H1 (cell line): ENCODE measurements around the gene RAPGEF1. TPM values are rescaled to one million over a fixed set of nuclear protein-coding genes. Genes with fewer than 3 reads are reported as not detected.

Source experiments
- CTCF ChIA-PET: fragments of 300-600 bp; sonication (Branson Sonifier 250); formaldehyde crosslinking; loops from one replicate; lab custom pipeline; 2021; ENCODE audit not compliant: partially characterized antibody; lab: Charles Lee
- POLR2A ChIA-PET: fragments of 300-600 bp; sonication (Branson Sonifier 250); formaldehyde crosslinking; loops from one replicate; lab custom pipeline; 2021; ENCODE audit warnings: inconsistent platforms; ENCODE audit not compliant: partially characterized antibody; lab: Charles Lee
- DNase-seq, 2 experiments: peaks; one replicate each; pipeline versions ENCODE4 v3.0.0 to v3.0.0-alpha.2; 2010 to 2022; ENCODE audit warnings: low spot score in 2 of 2, low read depth in 1 of 2, mixed read lengths in 1 of 2
- FAIRE-seq: peaks from 2 replicates; lab custom pipeline; 2011; peaks lifted over from hg19 to GRCh38; lab: Jason Lieb, UNC
- H2AFZ ChIP-seq: 2 replicates; pipeline ENCODE4 v1.8.1; 2012; ENCODE audit warnings: low read length, inconsistent platforms
- H2AK5ac ChIP-seq: 2 replicates; pipeline ENCODE4 v1.6.1; 2013; ENCODE audit warnings: low read depth, low read length
- H2BK120ac ChIP-seq: replicated peaks from 2 replicates; pipeline ENCODE3; 2013; ENCODE audit warnings: low read depth, low read length, inconsistent platforms
- H2BK12ac ChIP-seq: 2 replicates; pipeline ENCODE4 v1.6.1; 2013; ENCODE audit warnings: low read depth, low read length
- H2BK15ac ChIP-seq: 2 replicates; pipeline ENCODE4 v1.6.1; 2013; ENCODE audit warnings: low read length
- H2BK20ac ChIP-seq: 2 replicates; pipeline ENCODE4 v1.6.1; 2013; ENCODE audit warnings: low read length
- H2BK5ac ChIP-seq: 2 replicates; pipeline ENCODE4 v1.6.1; 2013; ENCODE audit warnings: low read depth, low read length
- H3K14ac ChIP-seq: 2 replicates; pipeline ENCODE4 v1.6.1; 2013; ENCODE audit warnings: inconsistent platforms; ENCODE audit not compliant: insufficient read length
- H3K18ac ChIP-seq: 2 replicates; pipeline ENCODE4 v1.6.1; 2013; ENCODE audit warnings: low read length; ENCODE audit errors: extremely low read depth
- H3K23ac ChIP-seq: 2 replicates; pipeline ENCODE4 v1.6.1; 2013; ENCODE audit warnings: inconsistent platforms; ENCODE audit not compliant: insufficient read length
- H3K23me2 ChIP-seq: 2 replicates; pipeline ENCODE4 v1.6.1; 2013; ENCODE audit warnings: low read depth, low read length
- H3K27ac ChIP-seq: 2 replicates; pipeline ENCODE4 v1.6.1; 2011; ENCODE audit warnings: low read depth, low read length, inconsistent platforms
- H3K27me3 ChIP-seq, 4 experiments: replicated peaks in 1 of 4; 1 replicate in 1 of 4; 2 replicates in 3 of 4; pipeline versions ENCODE4 v1.6.1 to v1.8.1; 2011 to 2013; ENCODE audit warnings: low read length in 3 of 4, mild to moderate bottlenecking in 3 of 4, inconsistent platforms in 2 of 4, mixed read lengths in 2 of 4, moderate library complexity in 1 of 4; ENCODE audit not compliant: control insufficient read depth in 3 of 4, insufficient read depth in 3 of 4; ENCODE audit errors: extremely low read depth in 1 of 4
- H3K36me3 ChIP-seq, 4 experiments: 2 replicates each; pipeline versions ENCODE4 v1.6.1 to v1.8.1; 2011 to 2013; ENCODE audit warnings: mild to moderate bottlenecking in 4 of 4, low read length in 3 of 4, moderate library complexity in 2 of 4, control low read depth in 1 of 4, inconsistent platforms in 1 of 4; ENCODE audit not compliant: insufficient read depth in 4 of 4, control insufficient read depth in 2 of 4
- H3K4ac ChIP-seq: replicated peaks from 2 replicates; pipeline ENCODE3; 2013; ENCODE audit warnings: low read length, low read depth, mixed read lengths, inconsistent platforms; ENCODE audit not compliant: insufficient read length
- H3K4me1 ChIP-seq, 4 experiments: replicated peaks in 1 of 4; 1 replicate in 1 of 4; 2 replicates in 3 of 4; pipeline versions ENCODE4 v1.6.1 to v1.8.1; 2011 to 2013; ENCODE audit warnings: low read length in 3 of 4, inconsistent platforms in 2 of 4, mixed read lengths in 1 of 4; ENCODE audit not compliant: insufficient read depth in 4 of 4, control insufficient read depth in 3 of 4
- H3K4me2 ChIP-seq, 2 experiments: 2 replicates each; pipeline versions ENCODE4 v1.6.1 to v1.8.1; 2011 to 2013; ENCODE audit warnings: low read depth in 2 of 2, low read length in 2 of 2, control low read depth in 1 of 2, inconsistent platforms in 1 of 2, mild to moderate bottlenecking in 1 of 2; ENCODE audit not compliant: insufficient read depth in 1 of 2
- H3K4me3 ChIP-seq, 4 experiments: fragments of 200-600, 300-600 bp in 1 of 4; sonication (generic), shearing (Covaris generic), sonication (Bioruptor Twin) in 1 of 4; 2 replicates each; pipeline versions ENCODE4 v1.5.1 to v1.8.1; 2011 to 2016; ENCODE audit warnings: low read length in 4 of 4, low read depth in 3 of 4, control low read depth in 2 of 4, inconsistent platforms in 2 of 4, mild to moderate bottlenecking in 2 of 4, mixed read lengths in 1 of 4, moderate library complexity in 1 of 4; ENCODE audit not compliant: insufficient read depth in 2 of 4; ENCODE audit errors: extremely low read depth in 1 of 4
- H3K56ac ChIP-seq: replicated peaks from 2 replicates; pipeline ENCODE3; 2013; ENCODE audit warnings: low read depth, mild to moderate bottlenecking, mixed read lengths, low read length, inconsistent platforms; ENCODE audit not compliant: insufficient read length
- H3K79me1 ChIP-seq: 2 replicates; pipeline ENCODE4 v1.6.1; 2013; ENCODE audit warnings: low read depth, low read length, control low read depth
- H3K79me2 ChIP-seq, 2 experiments: 2 replicates each; pipeline versions ENCODE4 v1.6.1 to v1.8.1; 2012 to 2013; ENCODE audit warnings: low read length in 2 of 2, mild to moderate bottlenecking in 2 of 2, inconsistent platforms in 1 of 2; ENCODE audit not compliant: insufficient read depth in 2 of 2, control insufficient read depth in 1 of 2
- H3K9ac ChIP-seq, 4 experiments: replicated peaks in 1 of 4; 1 replicate in 1 of 4; 2 replicates in 3 of 4; pipeline versions ENCODE4 v1.6.1 to v1.8.1; 2011 to 2013; ENCODE audit warnings: low read depth in 3 of 4, low read length in 3 of 4, control low read depth in 2 of 4, mild to moderate bottlenecking in 2 of 4, moderate library complexity in 2 of 4, inconsistent platforms in 1 of 4; ENCODE audit errors: extremely low read depth in 1 of 4
- H3K9me3 ChIP-seq, 2 experiments: 2 replicates each; pipeline versions ENCODE4 v1.6.1 to v1.8.1; 2012 to 2013; ENCODE audit warnings: mild to moderate bottlenecking in 2 of 2, moderate library complexity in 2 of 2, control low read depth in 1 of 2, inconsistent platforms in 1 of 2, low read depth in 1 of 2, low read length in 1 of 2, mixed read lengths in 1 of 2; ENCODE audit not compliant: insufficient read depth in 2 of 2
- H4K20me1 ChIP-seq, 2 experiments: replicated peaks in 1 of 2; 2 replicates each; pipeline versions ENCODE3 to v1.8.1; 2011 to 2013; ENCODE audit warnings: inconsistent platforms in 2 of 2, low read length in 2 of 2, mild to moderate bottlenecking in 1 of 2; ENCODE audit not compliant: insufficient read depth in 2 of 2, control insufficient read depth in 1 of 2
- H4K5ac ChIP-seq: 2 replicates; pipeline ENCODE4 v1.6.1; 2013; ENCODE audit warnings: low read length, low read depth, mixed read lengths, inconsistent platforms; ENCODE audit not compliant: insufficient read length
- H4K8ac ChIP-seq: 2 replicates; pipeline ENCODE4 v1.8.0; 2013; ENCODE audit warnings: mild to moderate bottlenecking, moderate library complexity, low read length, inconsistent platforms; ENCODE audit not compliant: insufficient read depth; ENCODE audit errors: extremely low read depth
- H4K91ac ChIP-seq: replicated peaks from 2 replicates; pipeline ENCODE3; 2013; ENCODE audit warnings: low read length, mixed read lengths, inconsistent platforms; ENCODE audit not compliant: insufficient read length
- HDAC2 ChIP-seq, 2 experiments: fragments of 300-600 bp in 1 of 2; sonication (generic) in 1 of 2; IDR thresholded peaks; 2 replicates each; pipeline ENCODE4 v1.6.1; 2011 to 2012; ENCODE audit warnings: low read depth in 2 of 2, low read length in 2 of 2, mild to moderate bottlenecking in 2 of 2, moderate library complexity in 2 of 2, borderline replicate concordance in 1 of 2, inconsistent platforms in 1 of 2
- SRF ChIP-seq: IDR thresholded peaks from 2 replicates; pipeline ENCODE4 v1.6.1; 2011; ENCODE audit warnings: mild to moderate bottlenecking, low read depth, low read length, moderate library complexity
- WGBS, 2 experiments: shearing (Covaris generic) in 1 of 2; methylation state at CpG; one replicate each; pipeline versions ENCODE4 v1.1.6 to v1.1.7; 2013 to 2015; ENCODE audit warnings: low lambda C conversion rate in 2 of 2, mixed read lengths in 2 of 2, inconsistent platforms in 1 of 2, low coverage in 1 of 2, missing lambda C conversion rate in 1 of 2; ENCODE audit not compliant: insufficient replicate concordance in 2 of 2, insufficient coverage in 1 of 2, insufficient read length in 1 of 2; ENCODE audit errors: extremely low coverage in 1 of 2, missing lambda C conversion rate in 1 of 2; 5-methylcytosine and 5-hydroxymethylcytosine counted together
- polyA plus RNA-seq, 7 experiments: library from polyadenylated mRNA; depleted of rRNA in 3 of 7; stranded (reverse) in 5 of 7; unstranded in 2 of 7; fragments of >200 nt in 5 of 7; fragments of 200-250 nt in 2 of 7; gene quantifications; 1 replicate in 5 of 7; 2 replicates in 1 of 7; 4 replicates in 1 of 7; pipeline versions ENCODE4 v1.2.1 to v1.2.3, GENCODE V29; 2011 to 2013; ENCODE audit warnings: missing spikeins in 2 of 7, mixed read lengths in 2 of 7
- total RNA-seq: library from RNA; stranded (reverse); fragmentation: NEBNext Ultra II Directional; extraction: Animal tissue kit (Norgen Biotek cat#: 25700); gene quantifications from 2 replicates; pipeline ENCODE4 v1.2.1, GENCODE V29; 2021
- TF ChIP-seq, protein P1 (sequence below): IDR thresholded peaks from 2 replicates; pipeline ENCODE4 v1.6.1; 2011; ENCODE audit warnings: low read depth, mild to moderate bottlenecking, low read length; ENCODE audit not compliant: insufficient read depth

RAPGEF1 gene
- total and polyA plus RNA-seq, 2 of the 8 experiments (the other 6 are each of a cell fraction or from before 2014, with no cell fraction given), result 29.7 to 78.9 TPM

DNA sequence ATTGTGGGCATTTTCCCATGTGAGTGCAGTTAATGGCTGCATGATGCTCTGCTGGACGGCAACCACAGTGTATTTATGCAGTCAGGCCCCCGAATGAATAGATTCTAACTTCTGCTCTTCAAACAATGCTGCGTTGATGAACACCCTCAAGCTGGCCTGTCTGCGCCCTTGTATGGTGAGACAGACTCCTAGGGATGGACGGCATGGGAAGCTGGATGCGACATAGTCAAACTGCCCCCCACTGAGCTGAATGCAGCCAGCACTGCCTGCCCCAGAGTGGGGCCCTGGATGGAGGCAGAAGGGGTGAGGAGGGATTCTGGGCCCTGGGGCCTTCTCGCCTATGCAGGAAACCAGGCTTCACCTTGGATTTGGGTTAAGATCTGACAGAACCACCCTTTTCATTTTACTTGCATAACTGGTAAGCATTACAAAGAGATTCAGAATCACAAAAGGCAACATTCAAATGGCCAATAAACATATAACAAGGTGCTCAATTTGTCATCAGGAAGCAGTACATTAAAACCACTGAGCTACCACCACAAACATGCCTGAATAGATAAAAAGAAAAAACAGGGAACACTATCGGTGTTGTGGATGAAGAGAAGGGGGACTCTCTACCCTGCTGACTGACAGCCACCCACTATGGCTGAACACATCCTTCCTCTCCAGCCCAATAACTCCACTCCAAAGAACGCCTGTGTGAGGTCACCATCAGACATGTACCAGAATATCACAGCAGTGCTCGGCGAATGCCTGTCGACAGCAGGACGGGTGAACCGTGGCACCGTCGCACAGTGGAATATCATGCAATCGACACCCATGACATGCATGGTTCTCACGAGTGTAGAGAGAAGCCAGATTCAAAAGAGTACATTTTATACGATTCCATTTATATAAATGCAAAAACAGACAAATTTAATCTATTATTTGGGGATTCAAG is 79.1 kb downstream of the RAPGEF1 start:
- peaks cover 2% of the 10 kb centered on the region for H3K79me1 ChIP-seq
- peak overlapping the region; percentile 36; the same call in 1 of the 2 replicates for H2BK15ac ChIP-seq
- H4K5ac ChIP-seq, result peak overlapping the region; percentile 9
- FAIRE-seq (no peak), DNase-seq (peak; percentile 57 to 66)
- no peak overlapping the region for H2BK120ac ChIP-seq
- no peak overlapping the region for H3K14ac ChIP-seq
- H4K20me1 ChIP-seq, result no peaks in the 10 kb centered on the region
- H3K56ac ChIP-seq, result no peak overlapping the region
- CTCF ChIA-PET, result interaction anchor here (1.0 kb wide), 1 partner anchor 19 kb away, joined by 4 read pairs; no protein-coding TSS in a partner anchor
- H3K79me2 ChIP-seq, result peaks cover 0 to 32% of the 10 kb centered on the region in 2 experiments; a peak in 2 of 4 replicates
- H3K23ac ChIP-seq, result no peak overlapping the region
- peaks cover 5 to 14% (median 13%) of the 10 kb centered on the region in 4 experiments for H3K4me1 ChIP-seq
- H2AK5ac ChIP-seq, result peak overlapping the region; percentile 75
- peaks cover 0 to 8% of the 10 kb centered on the region in 2 experiments; a peak in 2 of 4 replicates for H3K9me3 ChIP-seq
- no peak overlapping the region for H4K91ac ChIP-seq
- peak overlapping the region; percentile 82 for H2BK12ac ChIP-seq
- peak overlapping the region; percentile 93; the same call in 1 of the 2 replicates for H2BK5ac ChIP-seq
- 0 out of 2 replicates have a peak, but pooled peaks have one; percentile 30 for TF ChIP-seq SRF
- TF ChIP-seq, protein P1, sequence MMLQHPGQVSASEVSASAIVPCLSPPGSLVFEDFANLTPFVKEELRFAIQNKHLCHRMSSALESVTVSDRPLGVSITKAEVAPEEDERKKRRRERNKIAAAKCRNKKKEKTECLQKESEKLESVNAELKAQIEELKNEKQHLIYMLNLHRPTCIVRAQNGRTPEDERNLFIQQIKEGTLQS, result no peak
- TF ChIP-seq HDAC2 (IDR thresholded peaks at IDR 0.05; ENCODE audit: borderline replicate concordance in 1 of 2, low read depth in 2 of 2, low read length in 2 of 2), result 0 out of 4 replicates have a peak, but pooled peaks of 1 of the 2 experiments have one; percentile 32
- H3K4me3 ChIP-seq, result peak overlapping the region in 1 of 4 experiments; percentile 31; a peak in 1 of 8 replicates
- POLR2A ChIA-PET, result interaction anchor here (0.7 kb wide), 1 partner anchor 54 kb away, joined by 3 read pairs; no protein-coding TSS in a partner anchor
- H3K9ac ChIP-seq, result no peak overlapping the region
- peak overlapping the region; percentile 15 to 48; a peak in 3 of 4 replicates for H3K4me2 ChIP-seq
- peak overlapping the region; percentile 55 for H3K18ac ChIP-seq
- no peaks in the 10 kb centered on the region for H3K23me2 ChIP-seq
- no peak overlapping the region for H2AFZ ChIP-seq
- no peak overlapping the region for H3K27ac ChIP-seq
- 61% methylated on average over 19 of the region's 19 CpGs; no CpG with 5 or more reads in 1 of the 2 experiments for WGBS, 2 experiments
- H4K8ac ChIP-seq, result no peak overlapping the region
- no peaks in the 10 kb centered on the region for H3K27me3 ChIP-seq
- no peak overlapping the region for H3K4ac ChIP-seq
- no peaks in the 10 kb centered on the region; a peak in 2 of 8 replicates for H3K36me3 ChIP-seq
- peak overlapping the region; percentile 83; the same call in 1 of the 2 replicates for H2BK20ac ChIP-seq
